ENCODE measurements around the gene NOTUM.
A peak's percentile ranks its signal among the peaks of the same experiment; 100 is the strongest.
"Not testable (repeated sequence)": the region's sequence is repeated elsewhere in the genome, so short reads cannot be mapped to it uniquely, and the experiment has no call there.

Gene NOTUM

GRCh38 chr17:81996232-81996756 is 35.3 kb upstream of the NOTUM start:
- DNase-seq, result no peak

DNA sequence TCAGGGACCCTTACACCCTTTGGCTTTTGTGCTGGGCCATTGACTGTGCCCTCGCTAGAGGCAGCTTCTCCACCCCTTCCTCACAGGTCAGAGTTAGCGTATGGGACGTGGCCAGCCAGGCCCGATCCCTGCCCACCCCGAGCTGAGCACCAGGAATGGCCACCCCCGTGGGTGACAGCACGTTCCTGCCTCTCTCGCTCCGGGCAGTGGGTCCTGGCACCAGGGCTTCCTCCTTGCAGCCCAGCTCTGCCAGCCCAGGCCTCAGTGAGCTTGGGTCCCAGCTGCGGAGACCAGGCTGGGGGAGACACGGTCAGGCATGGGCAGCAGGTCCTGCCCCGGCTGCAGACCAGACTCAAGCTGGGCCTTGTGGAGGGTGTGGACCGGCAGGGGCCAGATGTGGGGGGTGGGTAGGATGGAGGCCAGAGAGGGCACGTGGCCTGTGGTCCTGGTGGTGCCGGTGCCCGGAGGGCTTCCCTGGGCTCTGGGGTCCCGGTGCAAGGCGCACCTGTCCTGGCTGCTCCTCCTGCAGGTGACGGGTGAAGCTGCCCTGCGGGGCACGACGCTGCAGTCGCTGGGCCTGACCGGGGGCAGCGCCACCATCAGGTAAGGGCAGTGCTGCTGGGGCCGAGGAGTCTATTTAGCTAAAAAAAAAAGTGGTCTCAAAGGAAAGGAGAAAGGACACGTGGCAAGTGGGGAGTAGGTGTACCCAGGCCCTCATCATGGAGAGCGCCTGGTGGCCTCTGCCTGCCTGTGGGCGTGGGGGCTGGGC is 34.7 kb upstream of the NOTUM start:
- DNase-seq, result no peak

- DNase-seq, result no peak
These were observed 33.8 kb upstream of the NOTUM start for GRCh38 chr17:81994593-81995462.

GRCh38 chr17:81993729-81994592 is 33.0 kb upstream of the NOTUM start:
- no peak for DNase-seq

DNA sequence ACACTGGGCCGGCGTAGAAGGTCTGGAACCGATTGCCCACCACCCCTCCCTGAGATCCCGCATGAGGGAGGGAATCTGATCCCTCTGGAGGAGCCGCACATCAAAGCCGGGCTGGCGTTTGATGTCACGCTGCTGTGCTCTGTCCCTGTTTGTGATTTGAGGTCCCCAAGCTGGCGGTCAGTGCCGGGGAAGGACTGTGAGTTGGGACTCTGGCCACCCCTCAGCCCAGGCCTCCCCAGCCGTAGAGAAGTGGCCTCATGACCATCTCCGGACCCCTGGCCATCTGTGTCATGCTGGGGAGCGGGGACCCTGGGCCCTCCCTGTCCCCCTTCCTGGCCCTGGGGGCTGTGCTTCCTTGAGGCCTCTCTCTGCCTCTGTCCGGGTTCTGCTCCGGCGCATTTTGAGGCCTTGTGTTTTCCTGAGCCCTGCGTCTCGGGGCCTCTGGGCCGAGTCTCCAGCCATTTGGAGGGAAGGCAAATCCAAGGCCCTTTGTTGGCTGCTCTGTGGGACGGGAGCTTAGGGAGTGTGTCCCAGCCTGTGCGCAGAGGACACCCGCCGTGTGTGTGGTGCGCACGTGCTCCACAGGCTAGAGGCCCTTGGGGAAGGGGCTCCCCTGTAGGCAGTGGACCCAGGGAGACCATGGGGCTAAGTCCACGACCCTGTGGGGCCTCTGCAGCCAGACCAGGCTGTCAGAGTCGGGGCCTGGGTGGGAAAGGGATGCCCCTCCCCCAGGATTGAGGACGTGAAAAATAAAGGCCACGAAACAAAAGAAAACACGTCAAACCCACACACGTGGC is 31.5 kb upstream of the NOTUM start:
- DNase-seq, result no peak

GRCh38 chr17:81991684-81992305 is 30.8 kb upstream of the NOTUM start:
- no peak for DNase-seq

DNA sequence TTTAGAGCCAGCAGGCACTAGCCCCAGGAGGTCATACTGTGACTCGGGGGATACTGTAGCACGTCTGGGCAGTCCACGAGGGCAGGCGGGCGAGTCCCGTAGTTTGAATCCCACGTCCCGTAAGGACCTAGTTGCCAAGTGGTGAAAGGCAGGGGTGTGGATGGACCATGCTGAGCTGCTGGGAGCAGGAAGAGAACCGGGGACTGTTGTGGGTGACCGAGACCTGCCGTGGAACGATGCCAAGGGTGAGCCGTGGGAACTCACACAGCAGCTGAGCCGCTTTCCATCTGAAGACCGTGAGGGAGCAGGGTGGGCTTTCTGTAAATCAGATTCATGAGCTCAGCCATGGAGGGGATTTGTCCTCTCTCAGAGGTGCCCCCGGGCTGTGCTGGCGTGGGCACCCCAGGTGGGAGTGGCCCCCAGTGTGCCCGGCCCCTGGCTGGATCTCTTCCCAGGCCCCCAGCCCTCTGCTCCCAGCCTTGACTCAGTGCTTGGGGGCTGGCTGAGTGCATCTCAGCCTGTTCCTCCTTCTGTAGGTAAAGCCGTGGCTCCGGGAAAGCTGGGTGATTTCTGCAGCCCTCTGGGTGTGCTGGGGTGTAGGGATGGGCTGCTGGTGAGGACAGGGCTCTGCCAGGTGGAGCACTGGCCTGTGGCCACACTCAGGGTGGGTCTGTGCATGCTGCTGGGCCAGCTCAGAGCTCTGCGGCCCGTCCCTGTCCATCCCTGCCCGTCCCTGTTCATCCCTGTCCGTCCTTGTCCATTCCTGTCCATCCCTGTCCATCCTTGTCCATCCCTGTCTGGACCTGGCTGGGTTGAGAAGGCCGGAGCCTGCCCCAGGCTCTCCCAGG is 30.1 kb upstream of the NOTUM start:
- DNase-seq, result no peak

DNA sequence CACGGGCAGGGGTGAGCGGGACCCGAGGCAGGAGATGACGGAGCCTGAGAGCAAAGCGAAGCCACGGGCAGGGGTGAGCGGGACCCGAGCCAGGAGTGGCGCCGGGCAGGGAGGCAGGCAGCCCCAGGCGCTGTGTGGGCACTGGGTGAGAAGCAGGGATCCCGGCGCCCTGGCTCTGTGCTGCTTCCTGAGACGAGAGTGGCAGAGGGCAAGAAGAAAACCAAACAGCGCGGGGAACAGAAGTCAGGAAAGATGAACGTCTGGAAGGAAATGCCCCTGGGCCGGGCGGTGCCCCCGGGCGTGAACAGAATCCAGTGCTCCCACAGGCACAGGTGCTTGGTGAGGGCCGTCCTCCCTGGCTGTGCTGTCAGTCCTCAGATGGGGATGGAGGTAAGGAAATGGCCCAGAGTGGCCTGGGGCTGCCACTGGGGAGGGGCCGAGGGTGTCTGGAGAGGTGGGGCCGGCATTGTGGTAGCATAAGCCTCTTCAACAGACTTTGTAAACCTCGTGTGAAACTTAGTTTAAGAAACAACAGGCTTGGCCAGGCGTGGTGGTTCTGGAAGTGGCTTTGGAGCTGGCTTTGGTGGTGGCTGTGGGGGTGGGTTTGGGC is 26.3 kb upstream of the NOTUM start:
- DNase-seq, result no peak

GRCh38 chr17:81986606-81987005 is 25.6 kb upstream of the NOTUM start:
- DNase-seq, result no peak

GRCh38 chr17:81984773-81985410 is 23.9 kb upstream of the NOTUM start:
- DNase-seq, result no peak

DNA sequence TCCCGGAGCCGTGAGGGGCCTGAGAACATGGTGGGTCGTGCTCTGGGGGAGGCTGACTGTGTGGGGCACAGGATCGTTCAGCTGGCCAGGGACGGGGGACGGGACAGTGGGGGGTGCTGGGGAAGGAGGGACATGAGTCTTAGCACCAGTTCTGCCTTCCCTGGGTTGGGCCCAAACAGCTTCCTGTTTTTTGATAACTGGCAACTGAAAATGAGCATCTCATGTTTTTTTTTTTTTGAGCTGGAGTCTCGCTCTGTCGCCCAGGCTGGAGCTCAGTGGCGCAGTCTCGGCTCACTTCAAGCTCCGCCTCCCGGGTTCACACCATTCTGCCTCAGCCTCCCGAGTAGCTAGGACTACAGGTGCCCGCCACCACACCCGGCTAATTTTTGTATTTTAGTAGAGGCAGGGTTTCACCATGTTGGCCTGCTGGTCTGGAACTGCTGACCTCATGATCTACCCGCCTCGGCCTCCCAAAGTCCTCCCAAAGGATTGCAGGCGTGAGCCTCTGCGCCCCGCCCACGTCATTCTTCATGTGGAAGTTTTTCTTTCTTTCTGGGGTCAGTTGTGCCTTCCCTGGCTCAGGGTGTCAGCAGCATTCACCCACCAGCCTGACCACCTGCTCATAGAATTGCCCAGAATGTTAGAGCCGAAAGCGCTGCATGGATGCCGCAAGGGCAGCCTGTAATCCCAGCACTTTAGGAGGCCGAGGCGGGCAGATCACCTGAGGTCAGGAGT is 22.8 kb upstream of the NOTUM start:
- no peak for DNase-seq

DNA sequence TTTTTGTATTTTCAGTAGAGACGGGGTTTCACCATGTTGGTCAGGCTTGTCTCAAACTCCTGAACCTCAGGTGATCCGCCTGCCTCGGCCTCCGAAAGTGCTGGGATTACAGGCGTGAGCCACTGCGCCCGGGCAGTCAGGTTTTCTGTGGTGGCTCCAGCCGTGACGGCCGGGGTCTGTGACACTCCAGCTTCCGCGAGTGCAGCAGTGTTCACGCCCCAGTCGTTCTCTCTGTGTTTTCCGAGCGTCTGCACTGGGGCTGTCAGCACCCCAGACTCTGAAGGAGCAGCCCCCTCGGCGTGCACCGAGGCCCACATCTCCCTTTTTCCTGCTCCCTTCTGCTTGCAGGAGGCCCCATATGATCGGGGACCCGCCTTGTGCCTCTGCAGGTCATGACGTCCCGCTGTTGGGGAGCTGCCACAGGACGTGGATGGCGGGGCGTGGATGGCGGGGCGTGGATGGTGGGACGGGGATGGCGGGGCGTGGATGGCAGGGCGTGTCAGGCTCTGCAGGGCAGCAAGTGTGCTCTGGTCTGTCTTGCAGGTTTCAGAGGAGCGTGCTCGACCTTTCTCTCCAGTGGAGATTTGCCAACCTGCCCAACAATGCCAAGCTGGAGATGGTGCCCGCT is 22.1 kb upstream of the NOTUM start:
- no peak for DNase-seq

DNA sequence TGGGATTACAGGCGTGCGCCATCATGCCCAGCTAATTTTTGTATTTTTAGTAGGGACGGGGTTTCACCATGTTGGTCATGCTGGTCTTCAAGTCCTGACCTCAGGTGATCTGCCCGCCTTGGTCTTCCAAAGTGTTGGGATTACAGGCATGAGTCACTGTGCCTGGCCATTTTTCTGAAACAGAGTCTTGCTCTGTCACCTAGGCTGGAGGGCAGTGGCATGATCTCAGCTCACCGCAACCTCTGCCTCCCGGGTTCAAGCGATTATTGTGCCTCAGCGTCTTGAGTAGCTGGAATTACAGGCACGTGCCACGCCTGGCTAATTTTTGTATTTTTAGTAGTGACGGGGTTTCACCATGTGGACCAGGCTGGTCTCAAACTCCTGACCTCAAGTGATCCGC is 20.5 kb upstream of the NOTUM start:
- DNase-seq, result not testable (repeated sequence)

DNA sequence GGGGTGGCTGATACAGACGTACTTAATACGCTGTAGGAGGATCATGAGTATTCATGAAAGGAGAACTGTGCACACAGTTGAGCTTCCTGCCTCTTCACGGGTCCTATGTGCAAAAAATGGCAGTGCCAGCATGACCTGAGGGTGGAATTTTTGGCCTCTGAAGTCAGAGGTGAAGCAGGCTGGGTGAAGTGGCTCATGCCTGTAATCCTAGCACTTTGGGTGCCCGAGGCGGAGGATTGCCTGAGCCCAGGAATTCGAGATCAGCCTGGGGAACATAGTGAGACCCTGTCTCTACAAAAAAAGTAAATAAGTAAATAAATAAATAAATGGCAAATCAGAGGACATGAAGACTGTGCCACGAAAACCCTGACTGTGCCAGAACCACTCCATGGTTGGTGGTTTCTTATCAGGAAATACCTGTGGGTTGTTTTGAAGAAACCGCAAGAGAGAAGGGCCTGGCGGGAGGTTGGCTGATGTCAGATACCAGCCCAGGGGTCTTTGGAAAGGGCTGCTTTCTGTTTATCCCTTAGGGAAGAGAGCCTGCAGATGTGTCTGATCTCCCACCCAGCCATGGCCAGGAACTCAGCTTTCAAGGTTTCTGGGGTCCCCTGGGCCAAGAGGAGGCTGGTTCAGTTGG is 19.8 kb upstream of the NOTUM start:
- no peak for DNase-seq

DNA sequence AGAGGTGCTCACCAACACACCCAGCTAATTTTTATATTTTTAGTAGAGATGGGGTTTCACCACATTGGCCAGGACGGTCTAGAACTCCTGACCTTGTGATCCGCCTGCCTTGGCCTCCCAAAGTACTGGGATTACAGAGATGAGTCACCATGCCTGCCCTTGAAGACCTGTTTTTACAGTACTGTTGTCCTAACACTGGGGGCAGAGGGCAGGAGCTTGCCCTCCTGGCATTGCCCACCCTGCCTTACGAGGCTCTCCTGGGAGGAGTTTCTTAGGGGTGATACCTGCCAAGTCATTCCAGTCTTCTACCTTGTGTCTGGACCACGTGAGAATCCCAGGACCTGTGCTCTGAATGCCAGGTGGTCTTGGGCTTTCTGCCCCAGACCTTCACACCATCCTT is 19.1 kb upstream of the NOTUM start:
- no peak for DNase-seq

DNA sequence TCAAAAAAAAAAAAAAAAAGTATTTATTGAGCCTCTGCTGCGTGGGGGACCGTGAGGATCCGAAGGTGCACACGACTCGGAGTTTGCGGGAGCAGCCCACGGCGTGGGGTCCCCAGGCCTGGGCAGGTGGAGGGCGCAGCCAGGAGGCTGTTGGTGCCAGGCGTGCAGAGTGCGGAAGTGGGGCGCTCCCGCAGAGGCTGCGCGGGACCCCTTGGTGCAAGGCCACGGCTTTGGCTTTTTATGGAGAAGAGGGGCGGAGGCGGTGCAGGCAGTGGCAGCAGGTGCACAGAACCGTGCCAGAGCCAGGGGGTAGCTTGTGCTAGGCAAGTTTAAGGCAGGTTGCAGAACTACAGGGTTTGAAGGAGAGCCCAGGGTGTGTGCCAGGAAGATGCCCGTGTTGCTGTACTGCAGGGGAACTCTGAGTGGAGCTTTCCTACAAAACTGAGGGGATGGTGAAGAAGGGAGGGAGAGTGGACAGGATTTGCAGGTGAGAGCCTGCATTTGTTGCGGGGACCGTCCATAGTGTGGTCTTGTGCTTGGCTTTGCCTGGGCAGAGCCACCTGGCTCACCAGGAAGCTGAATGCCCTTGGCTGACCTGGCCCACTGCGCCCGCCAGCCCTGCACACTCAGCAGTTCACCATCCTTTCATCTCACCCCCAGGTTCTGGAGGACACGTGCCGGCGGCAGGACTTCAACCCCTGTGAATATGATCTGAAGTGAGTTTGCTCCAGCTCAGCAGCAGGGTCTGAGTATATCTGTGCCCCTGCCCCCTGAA is 17.7 kb upstream of the NOTUM start:
- no peak for DNase-seq

GRCh38 chr17:81977211-81977808 is 16.3 kb upstream of the NOTUM start, which contains the start of gene ASPSCR1:
Gene ASPSCR1 (plus strand): TSS chr17:81977629. CDS start chr17:81977647, 18 bp downstream.
- peak; percentile 90 for DNase-seq
